ENCODE measurements around the gene ASCC1.

ASCC1 gene

GRCh38 chr10:72097448-72098300 lies 118.4 kb downstream of the ASCC1 start:
- DNase-seq (ENCODE audit: low read depth in 2 of 2) = no peak

- no peak for DNase-seq (ENCODE audit: low read depth in 2 of 2)
Measured at GRCh38 chr10:72096115-72097000, 119.7 kb downstream of the ASCC1 start.

GRCh38 chr10:72095195-72095594 lies 120.9 kb downstream of the ASCC1 start:
- no peak for DNase-seq (ENCODE audit: low read depth in 2 of 2)

GRCh38 chr10:72094574-72094973 lies 121.5 kb downstream of the ASCC1 start:
- DNase-seq (ENCODE audit: low read depth in 2 of 2) = no peak

- no peak for DNase-seq (ENCODE audit: low read depth in 2 of 2)
Measured at GRCh38 chr10:72093450-72093849, 122.6 kb downstream of the ASCC1 start.

- DNase-seq (ENCODE audit: low read depth in 2 of 2) = no peak
Measured at GRCh38 chr10:72092987-72093386, 123.1 kb downstream of the ASCC1 start.

- DNase-seq (ENCODE audit: low read depth in 2 of 2) = no peak
Measured at GRCh38 chr10:72092171-72092924, 123.7 kb downstream of the ASCC1 start.

GRCh38 chr10:72090326-72090725 lies 125.8 kb downstream of the ASCC1 start:
- no peak for DNase-seq (ENCODE audit: low read depth in 2 of 2)

GRCh38 chr10:72089618-72090017 lies 126.5 kb downstream of the ASCC1 start:
- no peak for DNase-seq (ENCODE audit: low read depth in 2 of 2)

GRCh38 chr10:72088889-72089575 lies 127.0 kb downstream of the ASCC1 start:
- DNase-seq (ENCODE audit: low read depth in 2 of 2) = no peak

GRCh38 chr10:72087969-72088888 lies 127.8 kb downstream of the ASCC1 start, which contains the start of gene SPOCK2:
Gene SPOCK2 (minus strand): TSS chr10:72088551. CDS start chr10:72088328, 223 bp downstream.
- DNase-seq (ENCODE audit: low read depth in 2 of 2) = peak in 1 of 2 donors; percentile 54

- no peak for DNase-seq (ENCODE audit: low read depth in 2 of 2)
Measured at GRCh38 chr10:72087392-72087968, 128.6 kb downstream of the ASCC1 start.

GRCh38 chr10:72086466-72087391 lies 129.3 kb downstream of the ASCC1 start:
- DNase-seq (ENCODE audit: low read depth in 2 of 2) = no peak

- DNase-seq (ENCODE audit: low read depth in 2 of 2) = no peak
Measured at GRCh38 chr10:72085864-72086465, 130.1 kb downstream of the ASCC1 start.

- DNase-seq (ENCODE audit: low read depth in 2 of 2) = no peak
Measured at GRCh38 chr10:72085166-72085565, 130.9 kb downstream of the ASCC1 start.

- peak in 1 of 2 donors; percentile 50 for DNase-seq (ENCODE audit: low read depth in 2 of 2)
Measured at GRCh38 chr10:72083790-72084459, 132.2 kb downstream of the ASCC1 start.

Measured in stimulated activated CD4-positive, alpha-beta T cell treated with anti-CD3 and anti-CD28 coated beads, Interleukin-4, amount 100 ng/mL, for 48 hours (primary cell).